HEK293T (cell line): ENCODE measurements around the gene CPD.

ENCODE experiments used
- CTCF ChIA-PET: fragments of 350-600 bp; formaldehyde crosslinking; extraction: SDS; loops from one replicate; lab custom pipeline; 2021; ENCODE audit warnings: antibody characterized with exemption, inconsistent platforms; lab: Yijun Ruan, JAX
- POLR2A ChIA-PET: fragments of 350-600 bp; formaldehyde crosslinking; extraction: SDS; loops from one replicate; lab custom pipeline; 2020; ENCODE audit warnings: antibody characterized with exemption, inconsistent platforms; lab: Yijun Ruan, JAX
- DNase-seq: peaks from one replicate; pipeline ENCODE4 v3.0.0; 2012; ENCODE audit warnings: mixed read lengths; ENCODE audit errors: extremely low spot score
- ARNT ChIP-seq: fragments of 450-650 bp; IDR thresholded peaks from 2 replicates; pipeline ENCODE4 v1.6.1; 2017; ENCODE audit warnings: mild to moderate bottlenecking
- BHLHE40 ChIP-seq: fragments of 450-650 bp; IDR thresholded peaks from 2 replicates; pipeline ENCODE4 v1.6.1; 2016; ENCODE audit warnings: mild to moderate bottlenecking, moderate library complexity, borderline replicate concordance
- CTBP1 ChIP-seq: fragments of 450-650 bp; IDR thresholded peaks from 2 replicates; pipeline ENCODE4 v1.6.1; 2016; ENCODE audit warnings: borderline replicate concordance
- ELF4 ChIP-seq: fragments of 450-650 bp; IDR thresholded peaks from 2 replicates; pipeline ENCODE4 v1.6.1; 2017; ENCODE audit warnings: antibody characterized with exemption
- FOXA1 ChIP-seq: fragments of 450-650 bp; IDR thresholded peaks from 2 replicates; pipeline ENCODE4 v1.6.1; 2016; ENCODE audit warnings: mild to moderate bottlenecking
- FOXK2 ChIP-seq: fragments of 450-650 bp; IDR thresholded peaks from 2 replicates; pipeline ENCODE4 v1.6.1; 2016; ENCODE audit warnings: mild to moderate bottlenecking
- FOXM1 ChIP-seq: fragments of 450-650 bp; IDR thresholded peaks from 2 replicates; pipeline ENCODE4 v1.6.1; 2017; ENCODE audit warnings: mild to moderate bottlenecking, borderline replicate concordance
- HDGF ChIP-seq: fragments of 450-650 bp; IDR thresholded peaks from 2 replicates; pipeline ENCODE4 v1.6.1; 2017; ENCODE audit warnings: antibody characterized with exemption, borderline replicate concordance
- L3MBTL2 ChIP-seq: fragments of 450-650 bp; conservative IDR thresholded peaks from 2 replicates; pipeline ENCODE4 v1.6.1; 2016; ENCODE audit warnings: mild to moderate bottlenecking
- LEF1 ChIP-seq: fragments of 450-650 bp; IDR thresholded peaks from 2 replicates; pipeline ENCODE4 v1.6.1; 2017; ENCODE audit warnings: mild to moderate bottlenecking, borderline replicate concordance
- NFRKB ChIP-seq: fragments of 450-650 bp; IDR thresholded peaks from 2 replicates; pipeline ENCODE4 v1.6.1; 2016; ENCODE audit warnings: mild to moderate bottlenecking, moderate library complexity
- PKNOX1 ChIP-seq: fragments of 450-650 bp; IDR thresholded peaks from 2 replicates; pipeline ENCODE4 v1.6.1; 2016
- SP1 ChIP-seq: fragments of 450-650 bp; IDR thresholded peaks from 2 replicates; pipeline ENCODE4 v1.6.1; 2017
- SUZ12 ChIP-seq: fragments of 450-650 bp; IDR thresholded peaks from 2 replicates; pipeline ENCODE4 v1.6.1; 2016; ENCODE audit warnings: mild to moderate bottlenecking
- TARDBP ChIP-seq: fragments of 450-650 bp; IDR thresholded peaks from 2 replicates; pipeline ENCODE4 v1.6.1; 2016
- ZNF384 ChIP-seq: fragments of 450-650 bp; IDR thresholded peaks from 2 replicates; pipeline ENCODE4 v1.6.1; 2016

The CPD gene

DNA sequence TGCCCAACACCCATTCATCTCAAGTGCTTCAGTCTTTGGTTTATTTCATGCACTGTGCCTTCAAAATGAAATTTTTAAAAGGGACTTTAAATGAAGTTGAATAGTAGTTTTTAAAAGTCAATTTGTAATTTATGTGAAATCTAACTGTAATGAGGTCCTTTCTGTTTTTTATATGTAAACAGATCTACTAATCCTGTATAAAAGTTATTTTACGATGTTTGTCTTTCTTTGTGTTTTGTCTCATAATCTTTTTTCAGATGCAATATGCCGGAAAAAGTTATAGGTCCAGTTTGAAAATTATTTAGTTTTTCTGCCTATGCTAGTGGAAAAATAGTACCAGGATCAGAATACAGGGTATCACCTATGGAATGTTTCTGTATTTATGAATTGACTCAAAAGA is 89.7 kb downstream of the CPD start:
- no peak for DNase-seq
- TF ChIP-seq FOXA1 (no peak), FOXK2 (no peak), NFRKB (no peak), BHLHE40 (no peak), SP1 (no peak), SUZ12 (no peak), HDGF (no peak), LEF1 (no peak), ELF4 (no peak)
- ChIA-PET CTCF (interaction anchor here (1.4 kb wide), 1 partner anchor 8 kb away, joined by 4 read pairs; the partner anchor contains the start of gene GOSR1), POLR2A (interaction anchor here (6.1 kb wide), 1 partner anchor 8 kb away, joined by 34 read pairs; the partner anchor contains the start of gene GOSR1)

DNA sequence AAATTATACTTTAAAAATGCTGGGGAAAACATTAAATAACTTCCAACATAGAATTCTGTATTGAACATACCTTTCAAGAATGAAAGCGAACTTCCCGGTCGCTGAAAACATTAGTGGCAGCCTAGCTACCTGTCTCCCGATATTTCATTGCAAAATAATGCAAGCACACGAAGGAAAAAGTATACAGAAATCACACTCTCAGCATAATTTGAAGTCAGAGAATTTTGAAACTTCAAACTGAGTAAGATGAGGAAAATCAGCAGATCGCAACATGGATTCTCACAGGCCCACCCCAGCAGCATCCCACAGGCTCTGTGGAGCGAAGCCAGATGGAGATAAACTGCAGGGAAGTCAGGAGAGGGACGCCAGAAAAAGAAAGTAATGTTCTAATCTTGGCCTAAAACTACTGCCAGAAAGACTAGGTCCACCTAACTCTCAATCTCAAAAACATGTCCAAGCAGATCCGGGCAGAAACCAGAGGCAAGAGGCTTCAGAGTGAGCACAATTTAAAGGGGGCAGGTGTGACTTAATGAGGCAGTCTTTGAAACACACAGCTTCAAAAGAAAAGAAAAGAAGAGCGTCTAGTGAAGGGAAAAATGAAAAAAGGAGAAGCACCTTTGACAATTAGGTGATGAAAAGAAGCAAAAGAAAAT is 93.6 kb downstream of the CPD start:
- TF ChIP-seq ELF4 (no peak), FOXK2 (no peak), ARNT (no peak), L3MBTL2 (no peak), LEF1 (no peak), BHLHE40 (no peak), TARDBP (no peak), PKNOX1 (no peak), SUZ12 (no peak), FOXM1 (no peak), SP1 (no peak), ZNF384 (no peak), HDGF (no peak), FOXA1 (no peak), CTBP1 (no peak), NFRKB (no peak)
- ChIA-PET POLR2A (no interaction called here), CTCF (no interaction called here)
- DNase-seq, result no peak

DNA sequence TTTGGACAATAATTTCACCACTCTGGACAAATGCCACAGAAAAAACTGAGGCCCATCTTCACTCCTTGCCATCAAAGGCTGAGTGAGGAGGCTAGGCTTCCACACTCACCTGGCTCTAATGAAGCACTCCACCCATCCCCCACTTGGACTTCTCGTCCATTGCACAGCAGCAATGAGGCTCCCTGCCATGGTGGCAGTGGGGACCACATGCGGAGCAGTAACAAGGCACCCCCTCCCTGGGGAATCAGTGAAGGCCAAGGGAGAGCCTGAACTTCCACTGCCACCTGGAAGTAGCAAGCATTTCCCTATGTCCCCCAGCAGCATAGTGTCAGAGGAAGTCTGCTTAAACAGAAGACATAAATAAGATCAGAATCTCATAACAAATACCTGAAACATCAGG is 96.5 kb downstream of the CPD start:
- no peak for DNase-seq
- POLR2A ChIA-PET, result no interaction called here
- CTCF ChIA-PET, result no interaction called here
- TF ChIP-seq CTBP1 (no peak), TARDBP (no peak), SUZ12 (no peak), BHLHE40 (no peak), FOXM1 (no peak), ZNF384 (no peak), PKNOX1 (no peak), LEF1 (no peak), NFRKB (no peak), SP1 (no peak), HDGF (no peak), ELF4 (no peak), ARNT (no peak), L3MBTL2 (no peak), FOXK2 (no peak), FOXA1 (no peak)

GRCh38 chr17:30476726-30477082 is 98.0 kb downstream of the CPD start:
- TF ChIP-seq CTBP1 (no peak), SUZ12 (no peak), BHLHE40 (no peak), L3MBTL2 (no peak; the same call in 1 of the 2 replicates), FOXK2 (no peak), FOXM1 (no peak), HDGF (no peak), ZNF384 (no peak), PKNOX1 (no peak), LEF1 (no peak), SP1 (no peak), ARNT (no peak), FOXA1 (no peak)
- ChIA-PET POLR2A (interaction anchor here (0.7 to 2.4 kb wide), 31 partner anchors 8 to 1425 kb away, joined by 3 to 34 read pairs (median 4); partner anchors contain the start of genes ATAD5 and UTP6), CTCF (interaction anchor here (0.9 to 2.0 kb wide), 6 partner anchors 8 to 369 kb away, joined by 4 to 12 read pairs (median 4); no protein-coding TSS in a partner anchor)
- peak; percentile 12 for DNase-seq

DNA sequence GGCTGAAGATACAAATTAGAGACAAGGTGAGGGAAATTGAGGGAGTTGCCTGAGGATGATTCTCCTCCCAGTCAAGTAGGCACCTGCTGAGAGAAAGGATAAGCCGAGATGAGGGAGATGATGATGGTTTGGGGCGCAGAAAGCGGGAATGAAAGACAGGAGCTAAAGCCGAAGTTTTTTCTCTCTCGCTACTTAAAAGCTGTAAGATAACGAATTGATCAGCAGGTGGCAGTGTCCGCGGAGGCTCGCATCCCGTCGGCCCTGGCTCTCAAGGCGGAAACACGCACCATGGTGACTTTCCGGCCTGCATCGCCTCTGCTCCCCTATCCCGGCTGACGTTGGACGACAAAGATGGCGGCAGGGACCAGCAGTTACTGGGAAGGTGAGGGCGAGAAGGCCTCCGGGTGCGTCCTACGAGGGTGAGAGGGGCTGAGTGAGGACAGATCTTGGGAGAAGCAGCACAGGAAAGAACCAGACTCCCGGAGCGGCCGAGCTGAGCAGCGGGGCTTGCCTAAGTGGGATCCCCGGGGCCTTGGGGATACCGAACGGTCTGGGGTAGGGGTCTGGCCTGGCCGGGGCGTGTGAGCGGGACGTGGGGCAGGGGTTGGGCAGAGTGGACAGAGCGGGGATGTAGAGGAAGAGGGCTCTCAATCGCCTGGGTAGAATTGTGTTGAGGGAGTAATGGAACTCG is 98.5 kb downstream of the CPD start, which contains the start of gene GOSR1:
GOSR1 (plus strand) TSS at position 326 of the 691 bp plus-strand sequence; CDS start at position 352, 26 bp downstream.
- POLR2A ChIA-PET, result interaction anchor here (0.6 to 2.4 kb wide), 33 partner anchors 8 to 1424 kb away, joined by 3 to 34 read pairs (median 4); partner anchors contain the start of gene UTP6
- TF ChIP-seq CTBP1 (no peak), SUZ12 (no peak), FOXA1 (no peak), PKNOX1 (peak; percentile 28; the same call in 1 of the 2 replicates), HDGF (no peak), LEF1 (no peak), NFRKB (peak; percentile 82), TARDBP (no peak), SP1 (no peak), ELF4 (peak; percentile 55), FOXK2 (no peak), ZNF384 (peak; percentile 18; the same call in 1 of the 2 replicates), FOXM1 (no peak)
- CTCF ChIA-PET, result interaction anchor here (0.6 to 2.0 kb wide), 7 partner anchors 9 to 369 kb away, joined by 3 to 12 read pairs (median 4); no protein-coding TSS in a partner anchor
- peak; percentile 83 for DNase-seq
